HepG2 (cell line): ENCODE measurements around the gene TSNAXIP1. TPM values are rescaled to one million over a fixed set of nuclear protein-coding genes. Genes with fewer than 3 reads are reported as not detected.
A peak's percentile ranks its signal among the peaks of the same experiment; 100 is the strongest.

Source experiments
- CEBPG ChIP-seq: IDR thresholded peaks from 2 replicates; pipeline ENCODE4 v1.6.1; 2016
- CREM ChIP-seq, 2 experiments: sonication (generic) in 1 of 2; formaldehyde crosslinking in 1 of 2; IDR thresholded peaks; 2 replicates each; pipeline versions ENCODE4 v1.4.0 to v1.6.1; 2016 to 2020; ENCODE audit warnings: antibody characterized with exemption in 1 of 2, mild to moderate bottlenecking in 1 of 2, missing genetic modification reagents in 1 of 2
- E2F5 ChIP-seq: sonication (generic); formaldehyde crosslinking; conservative IDR thresholded peaks from 2 replicates; pipeline ENCODE4 v1.4.0; 2020; ENCODE audit warnings: missing genetic modification reagents
- ETS1 ChIP-seq: sonication (generic); formaldehyde crosslinking; IDR thresholded peaks from 2 replicates; pipeline ENCODE4 v1.4.0; 2020; ENCODE audit warnings: missing genetic modification reagents
- HDAC6 ChIP-seq: fragments of 200-600 bp; sonication (generic); IDR thresholded peaks from 2 replicates; pipeline ENCODE4 v1.7.0; 2017; ENCODE audit warnings: mild to moderate bottlenecking, antibody characterized with exemption, low read length, low read depth
- HMGXB3 ChIP-seq: sonication (generic); formaldehyde crosslinking; IDR thresholded peaks from 2 replicates; pipeline ENCODE4 v1.4.0; 2020; ENCODE audit warnings: missing genetic modification reagents, borderline replicate concordance
- NONO ChIP-seq, 2 experiments: fragments of 450-650 bp in 1 of 2; sonication (generic) in 1 of 2; formaldehyde crosslinking in 1 of 2; IDR thresholded peaks in 1 of 2; conservative IDR thresholded peaks in 1 of 2; 2 replicates each; pipeline versions ENCODE4 v1.6.1 to v1.8.0; 2017 to 2022; ENCODE audit warnings: mild to moderate bottlenecking in 1 of 2, missing genetic modification reagents in 1 of 2, moderate library complexity in 1 of 2
- SKI ChIP-seq: fragments of 450-650 bp; IDR thresholded peaks from one replicate; pipeline ENCODE4 v1.6.1; 2018; ENCODE audit warnings: mild to moderate bottlenecking; ENCODE audit not compliant: partially characterized antibody
- SNAPC2 ChIP-seq: sonication (generic); formaldehyde crosslinking; IDR thresholded peaks from 2 replicates; pipeline ENCODE4 v1.8.1; 2022; ENCODE audit warnings: mild to moderate bottlenecking, missing genetic modification reagents
- ZBTB26 ChIP-seq: IDR thresholded peaks from 2 replicates; pipeline ENCODE4 v1.6.1; 2016; ENCODE audit warnings: missing compliant biosample characterization, missing genetic modification reagents, borderline replicate concordance
- ZNF609 ChIP-seq: sonication (generic); formaldehyde crosslinking; IDR thresholded peaks from 2 replicates; pipeline ENCODE4 v1.4.0; 2020; ENCODE audit warnings: mild to moderate bottlenecking, missing genetic modification reagents, borderline replicate concordance
- polyA plus RNA-seq, 8 experiments: library from polyadenylated mRNA; depleted of rRNA in 3 of 8; stranded (reverse) in 7 of 8; unstranded in 1 of 8; fragments of >200 nt; fragmentation: Illumina TruSeq in 4 of 8; extraction: Trizol in 4 of 8; gene quantifications; 2 replicates each; pipeline versions ENCODE4 v1.2.1 to v1.2.3, GENCODE V29; 2011 to 2016; ENCODE audit warnings: low read depth in 4 of 8, missing spikeins in 1 of 8, mixed read lengths in 1 of 8; ENCODE audit not compliant: insufficient read depth in 1 of 8
- total RNA-seq, 5 experiments: library from RNA; depleted of rRNA; stranded (reverse); fragments of >200 nt; fragmentation: Illumina TruSeq; extraction: Trizol; gene quantifications; 2 replicates each; pipeline ENCODE4 v1.2.3, GENCODE V29; 2016; ENCODE audit warnings: low read depth in 1 of 5

TSNAXIP1 gene
- total and polyA plus RNA-seq, 2 of the 13 experiments (the other 11 are each of a cell fraction or from before 2014, with no cell fraction given) = 0.37 to 0.86 TPM

GRCh38 chr16:67872631-67873434 lies 66.1 kb downstream of the TSNAXIP1 start, which contains the start of gene EDC4 (continued):
- TF ChIP-seq HMGXB3 (CRISPR knock-in tag) = peak; percentile 73; the same call in 1 of the 2 replicates
- TF ChIP-seq CEBPG (CRISPR knock-in tag) = peak; percentile 48; the same call in 1 of the 2 replicates
- TF ChIP-seq ETS1 (CRISPR knock-in tag) = peak; percentile 92; the same call in 1 of the 2 replicates
- TF ChIP-seq NONO (IDR thresholded peaks at IDR 0.05) = no peak
- TF ChIP-seq NONO (CRISPR knock-in tag; conservative IDR thresholded peaks at IDR 0.05) = peak; percentile 99
- peak; percentile 13; the same call in 1 of the 2 replicates for TF ChIP-seq ZNF609
- TF ChIP-seq E2F5 = 0 out of 2 replicates have a peak, but pooled peaks have one; percentile 33
- TF ChIP-seq CREM (IDR thresholded peaks at IDR 0.05) = peak; percentile 49; the same call in 1 of the 2 replicates
- peak; percentile 48; the same call in 1 of the 2 replicates for TF ChIP-seq CREM (CRISPR knock-in tag; IDR thresholded peaks at IDR 0.05)
- TF ChIP-seq SNAPC2 (CRISPR knock-in tag) = peak; percentile 42; the same call in 1 of the 2 replicates
- TF ChIP-seq SKI = no peak
- TF ChIP-seq HDAC6 = no peak
- peak; percentile 36; the same call in 1 of the 2 replicates for TF ChIP-seq ZBTB26 (CRISPR knock-in tag)
